ENCODE data around the gene ADAM8.
"Not testable (repeated sequence)": the region's sequence is repeated elsewhere in the genome, so short reads cannot be mapped to it uniquely, and the experiment has no call there.

The ADAM8 gene

DNA sequence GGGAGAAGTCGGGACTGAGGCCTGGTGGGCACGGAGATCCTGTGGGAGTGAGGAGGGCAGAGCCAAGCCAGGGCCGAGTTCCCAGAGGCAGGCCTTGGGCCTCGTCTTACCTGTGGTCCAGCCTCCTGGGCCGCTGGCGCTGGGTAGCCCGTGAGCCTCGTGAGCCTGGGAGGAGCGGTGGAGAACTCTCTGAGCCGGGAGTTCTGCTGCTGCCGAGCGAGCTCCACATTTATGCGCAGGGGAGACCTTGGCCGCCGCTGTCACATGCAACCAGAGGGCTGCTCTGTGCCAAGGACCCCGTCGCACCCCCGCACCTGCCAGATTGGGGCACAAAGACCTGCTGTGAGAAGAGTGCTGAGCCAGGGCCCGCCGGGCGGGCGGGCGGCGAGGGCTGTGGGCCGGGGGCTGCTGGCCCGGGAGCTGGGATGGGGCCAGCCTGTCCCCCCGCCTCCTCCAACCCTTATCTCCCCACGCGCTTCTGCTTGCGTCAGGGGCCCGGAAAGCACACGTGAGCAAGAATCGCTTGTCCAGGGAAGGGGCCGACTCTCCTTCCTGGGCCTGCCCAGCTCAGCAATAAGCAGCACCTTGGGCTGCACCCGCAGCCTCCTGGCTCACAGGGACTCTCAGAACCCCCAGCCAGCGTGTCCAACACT, 28.9 kb downstream of the ADAM8 start:
- no peak for DNase-seq

DNA sequence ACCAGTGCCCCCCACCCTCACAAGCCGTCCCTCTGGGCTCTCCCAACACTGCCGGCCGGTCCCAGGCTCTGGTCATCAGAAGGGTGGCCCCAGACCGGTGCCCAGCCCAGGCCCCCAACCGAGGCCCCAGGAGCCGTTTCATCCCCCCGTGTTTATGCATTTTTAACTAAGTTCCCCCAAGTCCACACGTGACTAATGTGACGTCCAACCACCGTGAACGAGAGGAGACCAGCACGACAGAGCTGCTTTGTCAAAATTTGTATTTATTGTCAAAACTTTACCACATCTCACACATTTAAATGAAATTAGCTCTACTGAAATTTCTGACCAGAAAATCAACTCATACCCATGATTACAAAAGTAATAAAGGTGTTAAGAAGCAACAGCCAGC, 30.4 kb downstream of the ADAM8 start:
- DNase-seq: no peak

DNA sequence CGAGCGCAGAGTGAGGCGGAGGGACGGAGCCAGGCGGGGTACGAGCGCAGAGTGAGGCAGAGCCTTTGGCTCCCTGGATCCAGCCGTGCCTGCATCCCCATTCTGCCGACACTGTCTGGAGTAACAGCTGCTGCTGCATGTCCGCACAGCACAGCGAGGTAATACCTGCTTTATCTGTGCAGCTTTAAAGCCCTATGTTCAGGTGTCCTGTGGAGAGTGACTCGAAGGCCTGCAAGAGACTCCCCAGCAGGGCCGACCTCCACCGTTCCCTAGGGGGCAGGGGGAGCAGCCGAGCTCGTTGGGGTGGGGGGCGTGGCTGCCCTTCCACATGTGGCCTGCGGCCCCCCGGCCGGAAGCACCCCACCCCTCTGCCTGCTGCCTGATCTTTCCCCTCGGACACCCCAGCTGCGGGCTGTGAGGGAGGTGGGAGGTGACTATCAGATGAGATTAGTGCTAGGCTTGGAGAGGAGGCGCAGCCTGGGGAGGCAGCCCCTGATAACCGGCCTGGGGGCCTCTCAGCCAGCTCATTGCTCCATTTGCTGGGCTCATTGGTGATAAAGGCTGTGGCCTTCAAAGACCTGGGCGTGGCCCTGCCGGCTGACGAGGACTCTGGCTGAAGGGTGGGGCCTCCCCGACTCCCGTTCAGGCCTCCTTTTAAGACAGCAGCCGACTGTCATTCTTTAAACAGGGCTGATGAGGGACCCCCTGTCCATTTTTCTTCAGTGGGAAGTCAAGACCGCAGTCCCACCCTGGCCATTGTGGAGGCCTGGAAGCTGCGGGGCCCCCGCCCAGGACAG, 31.0 kb downstream of the ADAM8 start:
- no peak for DNase-seq

DNA sequence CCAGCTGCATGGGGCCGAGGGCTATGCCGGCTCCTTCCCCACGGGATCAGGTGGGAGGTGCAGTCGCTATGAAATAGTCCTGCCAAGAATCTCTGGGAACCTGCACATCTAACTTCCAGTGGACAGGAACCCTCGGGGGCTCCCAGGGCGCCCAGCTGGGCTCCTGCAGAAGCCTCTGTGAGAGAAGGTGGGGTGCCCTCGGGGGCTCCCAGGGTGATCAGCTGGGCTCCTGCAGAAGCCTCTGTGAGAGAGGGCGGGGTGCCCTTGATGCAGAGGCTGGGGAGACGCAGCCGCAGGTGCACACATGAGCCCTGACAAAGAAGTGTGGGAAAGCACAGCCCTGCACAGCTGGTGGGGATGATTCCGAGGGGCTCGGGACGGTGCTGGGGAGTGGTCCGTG, 33.1 kb downstream of the ADAM8 start:
- no peak for DNase-seq

DNA sequence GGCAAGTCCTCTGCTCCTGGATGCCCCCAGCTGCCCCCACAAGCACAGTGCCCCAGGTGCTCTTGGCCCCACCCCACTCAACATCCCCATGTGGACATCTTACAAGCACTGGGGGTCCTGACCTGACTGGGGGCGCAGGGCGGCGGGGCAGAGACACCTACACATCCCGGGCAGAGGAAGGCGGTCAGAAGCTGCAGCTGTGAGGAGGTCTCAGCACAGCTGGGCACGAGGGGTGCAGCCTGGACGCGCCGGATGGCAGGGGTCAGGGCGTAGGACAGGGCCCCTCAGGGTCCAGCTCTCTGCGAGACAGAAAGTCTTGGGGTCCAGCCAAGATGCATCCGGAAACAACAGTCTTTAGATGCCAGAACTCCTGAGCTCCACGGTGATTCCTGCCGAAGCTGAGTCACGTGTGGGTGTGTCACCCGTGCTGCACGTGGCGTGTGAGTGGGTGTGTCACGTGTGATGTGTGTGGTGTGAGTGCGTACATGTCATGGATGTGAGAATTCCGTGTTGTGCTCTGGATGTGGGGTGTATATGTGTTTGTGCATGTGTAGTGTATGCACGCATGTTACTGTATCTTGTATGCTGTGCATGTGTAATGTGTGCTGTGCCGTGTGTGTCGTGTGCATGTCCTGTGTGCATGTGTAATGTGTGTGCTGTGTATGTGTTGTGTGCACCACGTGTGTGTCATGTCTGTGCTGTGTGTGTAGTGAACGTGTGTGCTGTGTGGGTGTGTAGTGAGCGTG, 33.9 kb downstream of the ADAM8 start:
- DNase-seq: no peak

DNA sequence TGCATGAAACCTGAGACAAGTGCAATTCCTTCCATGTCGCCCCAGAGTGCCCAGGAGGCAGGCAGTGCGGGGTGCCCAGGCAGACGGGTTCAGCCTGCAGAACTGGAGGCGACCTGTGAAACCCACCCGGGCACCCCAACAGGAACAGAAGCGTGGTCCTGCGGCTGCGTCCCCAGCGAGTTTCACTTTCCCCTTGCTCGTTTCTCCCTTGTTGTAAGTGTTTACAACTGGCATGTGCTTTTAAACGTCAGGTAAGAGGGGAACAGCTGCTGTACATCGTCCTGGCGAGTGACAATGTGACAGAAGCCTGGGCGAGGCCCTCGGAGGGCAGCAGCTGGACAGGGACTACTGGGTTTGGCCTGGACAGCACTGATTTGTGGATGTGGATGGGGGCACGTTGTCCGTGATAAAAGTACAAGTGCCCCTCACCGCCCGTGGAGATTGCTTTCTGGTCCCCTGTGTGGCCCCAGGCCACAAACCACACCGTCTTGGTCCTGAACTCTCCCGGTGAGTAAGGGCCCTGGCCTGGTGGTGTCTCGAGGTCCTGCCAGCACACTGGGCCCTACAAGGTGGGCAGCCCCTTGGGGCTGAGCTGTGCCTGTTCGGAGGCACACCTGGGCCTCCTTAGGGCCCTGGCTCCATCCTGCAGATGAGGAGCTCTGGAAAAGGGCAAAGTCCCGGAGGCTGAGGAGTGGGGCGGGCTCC, 35.0 kb downstream of the ADAM8 start:
- no peak for DNase-seq

DNA sequence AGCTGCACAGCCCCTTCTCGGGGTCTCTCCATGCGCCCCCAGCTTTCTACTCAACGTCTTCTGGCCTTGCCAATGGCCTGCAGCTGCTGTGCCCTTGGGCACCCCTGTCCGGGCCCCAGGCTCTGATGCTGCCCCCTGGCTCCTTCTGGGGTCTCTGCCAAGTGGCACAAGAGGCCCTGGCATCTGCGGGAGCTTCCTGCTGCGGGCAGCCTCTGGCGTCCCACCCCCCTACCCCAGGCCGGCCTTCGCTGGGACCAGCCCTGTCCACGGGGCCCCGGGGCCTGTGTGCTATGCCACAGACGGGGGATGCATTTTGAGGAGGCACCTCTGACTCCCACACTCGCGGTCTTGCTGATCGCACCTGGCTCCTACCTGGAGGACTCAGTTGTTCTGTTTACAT, 36.7 kb downstream of the ADAM8 start:
- no peak for DNase-seq

DNA sequence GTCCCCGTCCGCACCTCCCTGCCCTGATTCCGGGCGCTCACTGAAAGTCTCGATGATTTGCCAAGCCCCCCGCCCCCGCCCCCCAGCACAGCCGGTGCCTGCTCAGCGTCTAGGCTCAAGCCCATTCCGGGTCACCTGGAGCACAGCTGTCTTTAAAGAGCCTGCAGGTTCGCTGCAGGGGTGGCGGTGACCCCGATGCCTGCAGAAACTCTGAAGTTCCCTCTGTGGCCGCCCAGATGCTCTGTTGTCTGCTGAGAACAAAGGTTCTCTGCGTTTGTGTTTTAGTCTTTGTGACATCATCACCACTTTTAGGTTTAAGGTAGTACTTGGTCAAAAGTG, 38.2 kb downstream of the ADAM8 start:
- DNase-seq: no peak

DNA sequence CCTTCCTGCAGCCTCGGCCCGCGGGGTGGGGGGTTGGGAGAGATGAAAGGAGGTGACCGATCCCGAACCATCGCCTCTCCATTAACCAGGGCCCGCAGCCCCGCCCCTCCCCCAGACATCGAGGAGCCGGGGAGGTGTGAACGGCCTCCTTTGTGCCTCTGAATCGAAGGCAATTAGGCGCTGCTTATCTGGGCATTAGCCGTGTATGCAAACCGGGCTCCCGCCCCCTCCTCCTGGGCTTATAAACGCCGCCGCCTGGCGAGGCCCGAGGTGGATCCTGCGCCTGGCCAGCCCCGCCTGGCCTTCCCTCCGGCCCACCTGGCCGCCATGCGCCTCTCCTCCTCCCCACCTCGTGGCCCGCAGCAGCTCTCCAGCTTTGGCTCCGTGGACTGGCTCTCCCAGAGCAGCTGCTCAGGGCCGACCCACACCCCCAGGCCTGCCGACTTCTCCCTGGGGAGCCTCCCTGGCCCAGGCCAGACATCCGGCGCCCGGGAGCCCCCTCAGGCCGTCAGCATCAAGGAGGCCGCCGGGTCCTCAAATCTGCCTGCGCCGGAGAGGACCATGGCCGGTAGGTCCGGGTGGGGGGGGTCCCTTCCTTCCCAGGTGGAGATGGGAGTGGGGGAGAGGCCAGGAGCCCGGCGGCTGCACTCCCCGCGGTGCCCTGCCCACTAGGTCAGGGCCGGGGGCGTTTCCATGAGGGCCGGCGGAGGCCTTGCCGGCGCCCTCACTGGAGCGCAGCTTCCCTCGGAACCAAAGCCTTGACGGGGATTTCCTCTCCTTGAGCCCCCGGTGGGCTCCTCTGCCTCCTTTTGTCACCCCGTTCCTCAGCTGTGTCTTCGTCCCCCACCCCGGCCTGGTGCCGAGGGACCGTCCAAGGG, 38.8 kb downstream of the ADAM8 start, which contains the start of gene VENTX:
VENTX (plus strand) TSS at position 268 of the 878 bp plus-strand sequence; CDS start at position 328, 60 bp downstream.
- DNase-seq: no peak

DNA sequence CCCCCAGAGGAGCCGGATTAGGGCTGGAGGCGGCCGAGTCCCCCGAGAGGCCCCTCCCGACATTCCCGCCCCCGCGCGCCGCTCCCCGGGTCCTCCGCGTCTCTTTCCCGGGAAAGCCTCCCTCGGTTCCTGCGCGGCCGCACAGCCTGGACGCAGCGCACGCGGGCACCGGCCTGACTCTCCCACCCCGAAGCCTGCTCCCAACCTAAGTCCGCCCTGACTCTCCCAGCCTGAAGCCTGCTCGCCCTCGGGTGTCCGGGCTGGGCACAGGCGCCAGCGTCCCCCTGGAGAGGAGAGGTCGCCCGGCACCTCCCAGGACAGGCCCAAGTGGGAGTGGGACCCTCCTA, 39.5 kb downstream of the ADAM8 start:
- DNase-seq: no peak

DNA sequence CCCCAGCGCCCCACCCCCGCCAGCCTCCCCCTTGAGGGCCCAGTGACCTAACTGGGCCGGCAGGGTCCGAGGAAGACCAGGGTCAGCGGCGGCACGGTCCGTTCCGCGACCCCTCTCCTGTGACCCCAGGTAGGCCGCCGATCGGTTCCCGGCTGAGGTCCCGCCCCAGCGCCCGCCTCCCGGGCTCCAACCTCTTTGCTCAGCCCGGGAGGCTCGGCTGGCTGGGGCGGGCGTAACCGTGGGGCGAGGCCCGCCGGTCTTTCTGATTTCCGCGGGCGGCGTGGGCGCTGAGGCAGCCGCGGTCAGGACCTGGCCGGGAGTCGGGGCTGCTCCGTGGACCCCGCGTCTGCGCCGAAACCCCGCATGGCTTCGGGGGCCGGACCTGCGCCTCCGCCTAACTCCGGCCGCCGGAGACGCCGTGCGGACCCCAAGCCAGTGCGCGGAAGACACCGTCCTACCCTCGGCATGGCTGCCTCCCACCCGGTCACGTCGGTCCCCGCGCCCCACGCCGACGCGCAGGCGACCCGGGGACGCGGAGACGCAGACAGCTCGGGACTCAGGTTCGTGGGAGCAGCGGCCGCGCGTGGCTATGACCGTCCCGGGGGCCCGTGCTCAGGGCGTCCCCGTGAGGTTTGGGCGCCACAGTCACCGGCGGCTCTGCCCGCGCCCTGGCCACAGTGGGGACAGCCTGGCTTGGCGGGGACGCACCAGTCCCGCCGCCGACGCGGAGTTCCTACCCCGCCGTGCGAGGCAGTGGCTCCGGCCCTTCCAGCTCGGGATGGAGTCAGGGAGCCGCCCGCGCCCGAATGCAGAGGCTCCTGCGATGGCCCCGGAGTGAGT, 40.0 kb downstream of the ADAM8 start:
- DNase-seq: no peak

DNA sequence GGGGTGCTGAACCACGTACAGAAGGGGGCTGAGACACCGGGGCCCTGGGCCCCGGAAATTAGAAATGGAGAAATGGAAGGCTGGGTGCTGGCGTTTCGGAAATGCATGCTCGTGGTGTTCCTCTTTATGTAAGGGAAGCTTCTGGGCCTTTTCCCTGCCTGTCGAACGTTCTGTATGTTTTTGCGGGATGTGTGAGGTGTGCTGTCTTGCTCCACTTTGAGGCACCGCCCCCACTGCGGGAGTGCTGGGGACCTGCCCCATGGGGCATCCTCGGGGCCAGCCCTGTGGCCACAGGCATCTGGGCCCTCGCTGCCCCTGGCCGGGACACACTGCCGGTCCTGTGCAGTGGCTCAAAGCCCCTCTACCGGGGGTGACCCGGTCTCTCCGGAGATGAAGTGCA, 40.7 kb downstream of the ADAM8 start:
- no peak for DNase-seq

DNA sequence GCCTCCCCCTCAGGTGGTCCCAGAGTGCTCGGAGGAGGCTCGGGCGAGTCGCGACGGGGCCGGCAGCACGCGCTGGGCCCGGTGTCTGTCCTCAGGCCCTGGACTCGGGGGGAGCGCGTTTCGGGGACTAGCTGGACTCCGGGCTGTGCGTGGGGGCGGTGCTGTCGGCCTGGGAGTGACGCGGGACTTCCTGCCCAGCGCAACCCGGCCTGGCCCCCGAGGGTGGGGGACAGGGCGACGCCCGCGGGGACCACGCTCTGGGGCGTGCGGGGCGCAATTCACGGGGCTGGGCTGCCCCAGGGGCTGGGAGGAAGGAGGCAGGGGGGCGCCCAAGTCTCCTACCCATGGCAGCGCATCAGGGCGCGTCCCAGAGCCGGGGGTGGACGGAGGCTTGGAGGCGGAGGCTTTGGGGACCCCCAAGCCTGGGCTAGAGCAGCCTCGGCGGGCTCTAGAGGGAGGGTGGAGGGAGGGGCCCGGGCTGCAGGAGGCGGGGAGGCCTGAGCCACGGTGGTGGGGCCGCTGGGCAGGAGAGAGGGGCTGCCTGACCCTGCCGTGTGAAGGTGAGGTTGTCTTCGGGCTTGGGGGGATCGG, 41.3 kb downstream of the ADAM8 start:
- no peak for DNase-seq

DNA sequence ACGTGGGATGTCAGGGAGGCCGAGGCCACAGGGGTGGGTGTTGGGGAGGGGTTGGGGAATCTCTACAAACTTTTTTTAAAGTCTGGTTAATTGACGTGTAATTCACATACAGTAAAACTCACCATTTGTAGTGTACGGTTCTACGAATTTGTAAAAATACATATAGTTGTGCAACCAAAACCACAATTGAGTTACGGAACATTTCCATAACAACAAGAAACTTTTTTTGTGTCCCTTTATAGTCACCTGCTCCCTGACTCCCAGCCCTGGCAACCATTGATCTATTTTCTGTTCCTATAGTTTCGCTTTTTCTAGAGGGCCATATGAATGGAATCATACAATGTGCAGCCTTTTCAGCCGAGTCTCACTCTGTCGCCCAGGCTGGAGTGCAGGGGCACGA, 41.9 kb downstream of the ADAM8 start:
- not testable (repeated sequence) for DNase-seq

DNA sequence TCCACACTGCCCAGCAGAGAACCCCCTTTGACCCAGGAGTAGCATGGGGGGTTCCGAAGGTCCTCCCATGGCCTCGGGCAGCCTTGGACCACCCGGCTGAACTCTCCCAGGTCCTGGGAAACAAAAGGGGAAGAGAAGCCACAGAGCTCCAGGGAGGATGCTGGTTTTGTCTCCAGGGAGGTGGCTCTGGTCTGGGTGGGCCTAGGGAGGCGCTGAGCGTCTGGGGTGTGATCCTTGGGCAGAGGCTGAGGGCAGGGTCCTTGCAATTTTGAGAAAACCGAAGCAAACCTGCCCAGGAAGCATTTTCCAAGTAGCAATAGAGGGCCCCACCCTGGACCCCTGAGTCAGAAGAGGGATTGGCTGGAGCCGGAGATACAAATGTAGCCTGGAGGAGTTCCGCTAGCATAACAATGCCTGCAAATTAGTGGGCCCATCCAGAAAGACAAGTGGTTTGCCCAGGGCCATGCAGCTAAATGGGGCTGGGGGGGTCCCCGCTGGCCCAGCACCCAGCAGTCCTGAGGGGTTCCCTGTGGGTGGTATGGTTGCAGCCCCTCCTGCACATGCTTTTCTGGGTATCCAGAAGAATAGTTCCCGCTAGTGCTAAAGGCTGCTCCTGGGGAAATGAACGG, 44.6 kb downstream of the ADAM8 start:
- DNase-seq: no peak

DNA sequence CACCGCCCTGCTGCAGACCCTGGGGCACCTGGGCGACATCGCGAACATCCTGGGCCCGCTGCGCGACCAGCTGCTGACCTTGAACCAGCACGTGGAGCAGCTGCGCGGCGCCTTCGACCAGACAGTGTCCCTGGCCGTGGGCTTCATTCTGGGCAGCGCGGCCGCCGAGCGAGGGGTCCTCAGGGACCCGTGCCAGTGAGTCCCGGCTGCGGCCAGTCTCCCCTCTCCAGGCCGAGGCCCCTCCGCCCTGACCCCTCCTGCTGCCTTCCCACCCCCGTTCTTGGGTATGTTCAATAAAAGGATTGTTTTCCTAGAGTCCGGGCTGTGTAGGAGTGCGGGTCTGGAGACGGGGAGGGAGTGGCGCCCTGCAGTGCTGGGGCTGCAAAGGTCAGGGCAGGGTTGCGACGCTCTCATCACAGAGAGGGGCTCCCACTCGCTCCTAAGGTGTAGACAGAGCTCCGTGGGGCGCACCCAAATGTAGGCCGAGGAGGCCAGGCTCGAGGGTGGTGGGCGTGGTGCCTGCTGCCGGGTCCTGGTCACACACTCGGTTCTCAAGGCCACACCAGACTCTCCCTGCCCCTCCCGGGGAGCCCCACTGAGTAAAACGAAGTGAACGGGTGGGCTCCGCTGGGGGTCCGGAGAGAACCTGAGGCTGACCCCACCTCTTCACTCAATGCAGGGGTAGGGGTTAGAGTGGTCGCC, 45.3 kb downstream of the ADAM8 start:
- DNase-seq: no peak

DNA sequence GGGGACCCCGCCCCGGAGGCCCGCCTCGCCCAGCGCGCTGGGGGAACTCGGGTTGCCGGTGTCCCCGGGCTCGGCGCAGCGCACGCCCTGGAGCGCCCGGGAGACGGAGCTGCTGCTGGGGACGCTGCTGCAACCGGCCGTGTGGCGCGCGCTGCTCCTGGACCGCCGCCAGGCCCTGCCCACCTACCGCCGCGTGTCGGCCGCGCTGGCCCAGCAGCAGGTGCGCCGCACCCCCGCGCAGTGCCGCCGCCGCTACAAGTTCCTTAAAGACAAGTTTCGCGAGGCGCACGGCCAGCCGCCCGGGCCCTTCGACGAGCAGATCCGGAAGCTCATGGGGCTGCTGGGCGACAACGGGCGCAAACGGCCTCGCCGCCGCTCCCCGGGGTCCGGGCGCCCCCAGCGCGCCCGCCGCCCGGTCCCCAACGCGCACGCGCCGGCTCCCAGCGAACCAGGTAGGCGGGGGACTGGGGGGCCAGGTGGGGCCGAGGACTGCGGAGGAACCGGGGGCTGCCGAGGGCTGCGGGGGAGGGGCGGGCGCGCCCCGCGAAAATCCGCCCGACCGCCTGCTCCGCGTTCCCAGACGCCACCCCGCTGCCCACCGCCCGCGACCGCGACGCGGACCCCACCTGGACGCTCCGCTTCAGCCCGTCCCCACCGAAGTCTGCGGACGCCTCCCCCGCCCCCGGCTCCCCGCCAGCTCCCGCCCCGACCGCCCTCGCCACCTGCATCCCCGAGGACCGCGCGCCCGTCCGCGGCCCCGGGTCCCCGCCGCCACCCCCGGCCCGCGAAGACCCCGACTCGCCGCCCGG, 46.1 kb downstream of the ADAM8 start:
- no peak for DNase-seq

DNA sequence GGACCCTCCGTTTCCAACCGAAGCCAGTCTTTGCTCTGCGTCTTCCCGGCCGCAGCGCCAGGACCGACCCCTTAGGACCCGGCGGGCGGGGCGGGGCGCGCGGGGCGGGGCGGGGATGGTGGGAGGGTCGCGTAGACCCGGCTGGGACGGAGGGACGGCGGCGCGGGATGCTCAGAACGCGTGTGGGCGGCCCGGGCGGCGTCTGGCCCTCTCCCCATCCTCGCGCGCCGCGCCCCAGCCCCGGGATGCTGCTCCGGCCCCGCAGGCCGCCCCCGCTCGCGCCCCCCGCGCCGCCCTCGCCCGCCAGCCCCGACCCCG, 46.7 kb downstream of the ADAM8 start, which contains the start of gene UTF1:
UTF1 (plus strand) TSS at position 174 of the 318 bp plus-strand sequence; CDS start at position 246, 72 bp downstream.
- no peak for DNase-seq

All from cortex of kidney (tissue), 1 donor.